WERI-Rb-1 (cell line): Measurements from ENCODE around the gene LRCH1.

ENCODE experiments used
- DNase-seq: peaks from one replicate; pipeline ENCODE4 v3.0.0-alpha.2; 2020
- H3K27ac ChIP-seq: fragments of 250-450 bp; sonication (Bioruptor Pico); 2 replicates; pipeline ENCODE4 v1.5.1; 2020; ENCODE audit warnings: mild to moderate bottlenecking, moderate library complexity
- H3K27me3 ChIP-seq: fragments of 250-450 bp; sonication (Bioruptor Pico); 2 replicates; pipeline ENCODE4 v1.5.1; 2021; ENCODE audit warnings: mild to moderate bottlenecking, low read depth, moderate library complexity; ENCODE audit not compliant: insufficient read depth, severe bottlenecking
- H3K36me3 ChIP-seq: fragments of 250-450 bp; sonication (Bioruptor Pico); 2 replicates; pipeline ENCODE4 v1.5.1; 2020; ENCODE audit warnings: mild to moderate bottlenecking, moderate library complexity
- H3K4me3 ChIP-seq: 2 replicates; pipeline ENCODE4 v1.5.1; 2011; ENCODE audit warnings: low read depth, mild to moderate bottlenecking, control low read depth, low read length
- H3K9me3 ChIP-seq: fragments of 250-450 bp; sonication (Bioruptor Pico); 2 replicates; pipeline ENCODE4 v1.5.1; 2021; ENCODE audit warnings: mild to moderate bottlenecking, moderate library complexity; ENCODE audit not compliant: severe bottlenecking
- CTCF ChIP-seq: IDR thresholded peaks from 2 replicates; pipeline ENCODE4 v1.5.1; 2011; ENCODE audit warnings: low read depth, mild to moderate bottlenecking, control low read depth, inconsistent platforms, low read length

The LRCH1 gene

GRCh38 chr13:46698014-46698413, 145.0 kb downstream of the LRCH1 start:
- Histone ChIP-seq H3K27me3 (no peaks in the 10 kb centered on the region), H3K36me3 (peaks cover 87% of the 10 kb centered on the region), H3K9me3 (no peaks in the 10 kb centered on the region), H3K4me3 (no peak overlapping the region), H3K27ac (no peak overlapping the region)
- no peak for DNase-seq
- TF ChIP-seq CTCF, result no peak

GRCh38 chr13:46698910-46699460, 146.0 kb downstream of the LRCH1 start:
- H3K36me3 ChIP-seq, result peaks cover 77% of the 10 kb centered on the region
- no peak for DNase-seq
- H3K27me3 ChIP-seq, result no peaks in the 10 kb centered on the region
- H3K9me3 ChIP-seq, result no peaks in the 10 kb centered on the region
- no peak for TF ChIP-seq CTCF
- H3K27ac ChIP-seq, result no peak overlapping the region
- H3K4me3 ChIP-seq, result no peak overlapping the region

GRCh38 chr13:46712524-46712923, 159.6 kb downstream of the LRCH1 start:
- Histone ChIP-seq H3K27ac (no peak overlapping the region), H3K36me3 (peaks cover 8% of the 10 kb centered on the region), H3K4me3 (no peak overlapping the region), H3K9me3 (no peaks in the 10 kb centered on the region), H3K27me3 (no peaks in the 10 kb centered on the region)
- TF ChIP-seq CTCF, result no peak
- DNase-seq, result no peak

DNA sequence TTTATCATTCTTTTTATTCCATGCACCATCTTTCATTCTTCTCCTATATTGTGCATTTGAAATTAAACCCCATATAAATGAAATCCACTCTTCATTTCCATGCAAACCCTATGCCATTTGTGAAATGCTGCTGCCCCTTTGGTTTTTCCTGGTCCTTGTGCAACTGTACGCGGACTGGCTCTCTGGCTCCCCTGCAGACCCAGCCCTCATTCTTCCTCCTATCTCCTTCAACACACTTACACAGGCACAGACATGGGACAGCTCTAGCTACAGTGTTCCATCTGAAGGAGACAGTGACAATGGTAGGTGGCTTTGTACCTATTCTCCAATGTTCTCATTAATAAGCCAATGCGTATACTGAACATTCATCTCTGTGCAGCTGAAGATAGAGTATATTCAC, 162.4 kb downstream of the LRCH1 start:
- Histone ChIP-seq H3K4me3 (no peak overlapping the region), H3K36me3 (peaks cover 8% of the 10 kb centered on the region), H3K27me3 (no peaks in the 10 kb centered on the region), H3K9me3 (no peaks in the 10 kb centered on the region), H3K27ac (no peak overlapping the region)
- DNase-seq, result no peak
- TF ChIP-seq CTCF, result no peak

- DNase-seq, result no peak
- no peak for TF ChIP-seq CTCF
Measured at GRCh38 chr13:46716821-46717220, 163.9 kb downstream of the LRCH1 start.

GRCh38 chr13:46717275-46717674, 164.3 kb downstream of the LRCH1 start:
- no peak overlapping the region for H3K4me3 ChIP-seq
- DNase-seq, result no peak
- no peaks in the 10 kb centered on the region for H3K9me3 ChIP-seq

More at GRCh38 chr13:46716821-46717220, 163.9 kb downstream of the LRCH1 start:
- no peak overlapping the region for H3K4me3 ChIP-seq
- peaks cover 4% of the 10 kb centered on the region; the same call in 1 of the 2 replicates for H3K36me3 ChIP-seq
- H3K9me3 ChIP-seq, result no peaks in the 10 kb centered on the region
- no peak overlapping the region for H3K27ac ChIP-seq
- H3K27me3 ChIP-seq, result no peaks in the 10 kb centered on the region

More at GRCh38 chr13:46717275-46717674, 164.3 kb downstream of the LRCH1 start:
- H3K27me3 ChIP-seq, result no peaks in the 10 kb centered on the region
- TF ChIP-seq CTCF, result no peak
- H3K36me3 ChIP-seq, result peaks cover under 1% of the 10 kb centered on the region; the same call in 1 of the 2 replicates
- no peak overlapping the region for H3K27ac ChIP-seq
